NB4 (cell line): ENCODE results near the gene SYCE1.

Experiments
- POLR2A ChIP-seq: IDR thresholded peaks from 2 replicates; pipeline ENCODE4 v1.6.1; 2011; ENCODE audit warnings: mild to moderate bottlenecking; ENCODE audit not compliant: insufficient read length; ENCODE audit errors: extremely low read depth
- TF ChIP-seq, protein P1 (sequence below): IDR thresholded peaks from one replicate; pipeline ENCODE4 v1.5.1; 2012; ENCODE audit warnings: low read depth, low read length
- TF ChIP-seq, protein P2 (sequence below): IDR thresholded peaks from 2 replicates; pipeline ENCODE4 v1.6.1; 2011; ENCODE audit warnings: low read depth, low read length

DNA sequence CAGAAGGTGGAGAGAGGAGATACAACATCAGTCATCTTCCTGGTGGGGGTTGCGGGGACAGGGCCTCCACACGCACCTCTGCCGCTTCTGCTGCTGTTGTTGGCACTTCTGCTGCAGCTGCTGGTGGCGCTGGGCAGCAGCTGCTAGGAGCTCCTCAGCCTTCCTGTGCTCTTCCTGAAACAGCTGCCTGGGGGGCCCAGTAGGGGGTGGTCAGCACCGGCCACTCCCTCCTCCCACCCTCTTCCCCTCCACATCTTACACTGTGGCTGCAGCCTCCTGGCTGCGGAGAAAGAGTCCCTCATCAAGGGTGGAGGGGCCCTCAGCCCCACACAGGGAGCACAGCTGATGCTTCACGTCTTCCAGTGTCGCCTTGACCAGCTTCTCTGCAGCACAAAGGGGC is 9.9 kb downstream of the SYCE1 start:
- TF ChIP-seq, protein P1, sequence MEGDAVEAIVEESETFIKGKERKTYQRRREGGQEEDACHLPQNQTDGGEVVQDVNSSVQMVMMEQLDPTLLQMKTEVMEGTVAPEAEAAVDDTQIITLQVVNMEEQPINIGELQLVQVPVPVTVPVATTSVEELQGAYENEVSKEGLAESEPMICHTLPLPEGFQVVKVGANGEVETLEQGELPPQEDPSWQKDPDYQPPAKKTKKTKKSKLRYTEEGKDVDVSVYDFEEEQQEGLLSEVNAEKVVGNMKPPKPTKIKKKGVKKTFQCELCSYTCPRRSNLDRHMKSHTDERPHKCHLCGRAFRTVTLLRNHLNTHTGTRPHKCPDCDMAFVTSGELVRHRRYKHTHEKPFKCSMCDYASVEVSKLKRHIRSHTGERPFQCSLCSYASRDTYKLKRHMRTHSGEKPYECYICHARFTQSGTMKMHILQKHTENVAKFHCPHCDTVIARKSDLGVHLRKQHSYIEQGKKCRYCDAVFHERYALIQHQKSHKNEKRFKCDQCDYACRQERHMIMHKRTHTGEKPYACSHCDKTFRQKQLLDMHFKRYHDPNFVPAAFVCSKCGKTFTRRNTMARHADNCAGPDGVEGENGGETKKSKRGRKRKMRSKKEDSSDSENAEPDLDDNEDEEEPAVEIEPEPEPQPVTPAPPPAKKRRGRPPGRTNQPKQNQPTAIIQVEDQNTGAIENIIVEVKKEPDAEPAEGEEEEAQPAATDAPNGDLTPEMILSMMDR: no peak
- TF ChIP-seq, protein P2, sequence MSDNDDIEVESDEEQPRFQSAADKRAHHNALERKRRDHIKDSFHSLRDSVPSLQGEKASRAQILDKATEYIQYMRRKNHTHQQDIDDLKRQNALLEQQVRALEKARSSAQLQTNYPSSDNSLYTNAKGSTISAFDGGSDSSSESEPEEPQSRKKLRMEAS: no peak
- TF ChIP-seq POLR2A: no peak
